K562 (cell line): ENCODE results near the gene CD52. TPM values are rescaled to one million over a fixed set of nuclear protein-coding genes. Genes with fewer than 3 reads are reported as not detected.

Experiments
- CHD4 ChIP-seq: fragments of 200-600 bp; sonication (generic); IDR thresholded peaks from 3 replicates; pipeline ENCODE4 v1.6.1; 2012; ENCODE audit warnings: low read depth, mild to moderate bottlenecking, mixed read lengths, low read length, inconsistent platforms; ENCODE audit not compliant: insufficient read depth, insufficient replicate concordance, poor library complexity, severe bottlenecking
- ELF1 ChIP-seq: fragments of 200-800 bp; sonication (Bioruptor generic); IDR thresholded peaks from 2 replicates; pipeline ENCODE4 v1.6.1; 2016; ENCODE audit warnings: missing genetic modification characterization, missing compliant biosample characterization
- FOXJ3 ChIP-seq: sonication (generic); formaldehyde crosslinking; IDR thresholded peaks from 2 replicates; pipeline ENCODE4 v1.4.0; 2020; ENCODE audit warnings: mild to moderate bottlenecking, missing genetic modification reagents
- FOXK1 ChIP-seq: sonication (generic); formaldehyde crosslinking; IDR thresholded peaks from 2 replicates; pipeline ENCODE4 v1.8.0; 2022; ENCODE audit warnings: missing genetic modification reagents, mild to moderate bottlenecking, borderline replicate concordance
- GATAD2A ChIP-seq: fragments of 450-650 bp; IDR thresholded peaks from 2 replicates; pipeline ENCODE4 v1.6.1; 2017
- HSF4 ChIP-seq: fragments of 250-450 bp; sonication (Bioruptor Pico); IDR thresholded peaks from 2 replicates; pipeline ENCODE4 v2.1.2; 2022; ENCODE audit warnings: mild to moderate bottlenecking, moderate library complexity, borderline replicate concordance
- KDM2B ChIP-seq: fragments of 250-450 bp; sonication (Bioruptor Pico); IDR thresholded peaks from 2 replicates; pipeline ENCODE4 v1.8.0; 2021; ENCODE audit warnings: mild to moderate bottlenecking, moderate library complexity
- PHTF2 ChIP-seq: fragments of 250-450 bp; sonication (Bioruptor Pico); IDR thresholded peaks from 2 replicates; pipeline ENCODE4 v1.5.0; 2021; ENCODE audit warnings: mild to moderate bottlenecking
- SLC30A9 ChIP-seq: fragments of 250-450 bp; sonication (Bioruptor Pico); IDR thresholded peaks from 2 replicates; pipeline ENCODE4 v1.8.0; 2022; ENCODE audit warnings: mild to moderate bottlenecking, moderate library complexity
- TAF7 ChIP-seq: fragments of 450-650 bp; IDR thresholded peaks from 2 replicates; pipeline ENCODE4 v1.6.1; 2016; ENCODE audit warnings: missing genetic modification characterization, missing compliant biosample characterization
- TCF3 ChIP-seq: sonication (generic); formaldehyde crosslinking; IDR thresholded peaks from 2 replicates; pipeline ENCODE4 v1.4.0; 2020; ENCODE audit warnings: mild to moderate bottlenecking, missing genetic modification reagents
- TCF7L2 ChIP-seq: fragments of 150-350 bp; IDR thresholded peaks from 2 replicates; pipeline ENCODE4 v1.6.1; 2016; ENCODE audit warnings: low read depth, mild to moderate bottlenecking, low read length, moderate library complexity
- ZC3H11A ChIP-seq: IDR thresholded peaks from 2 replicates; pipeline ENCODE4 v1.6.1; 2012; ENCODE audit warnings: low read depth, low read length, improper control_type of control experiment
- ZNF398 ChIP-seq: fragments of 250-450 bp; sonication (Bioruptor Pico); IDR thresholded peaks from 2 replicates; pipeline ENCODE4 v1.8.0; 2021; ENCODE audit warnings: moderate library complexity, mild to moderate bottlenecking, inconsistent platforms
- ZNF408 ChIP-seq: fragments of 250-450 bp; sonication (Bioruptor Pico); IDR thresholded peaks from 2 replicates; pipeline ENCODE4 v1.4.0; 2020; ENCODE audit warnings: low read depth, mild to moderate bottlenecking, moderate library complexity
- ZNF449 ChIP-seq: fragments of 250-450 bp; sonication (Bioruptor Pico); IDR thresholded peaks from 2 replicates; pipeline ENCODE4 v1.8.0; 2022; ENCODE audit warnings: moderate library complexity, mild to moderate bottlenecking, inconsistent platforms
- polyA plus RNA-seq, 8 experiments: library from polyadenylated mRNA; depleted of rRNA in 4 of 8; stranded (reverse) in 5 of 8; unstranded in 3 of 8; fragments of >200 nt; fragmentation: Nextera tagmentation in 2 of 8; fragmentation: Illumina TruSeq in 1 of 8; extraction: Ambion mirVana in 2 of 8; extraction: Trizol in 1 of 8; gene quantifications; 2 replicates each; pipeline versions ENCODE4 v1.2.1 to v1.2.3, GENCODE V29; 2011 to 2014; ENCODE audit warnings: inconsistent platforms in 1 of 8, missing spikeins in 1 of 8
- total RNA-seq, 7 experiments: library from RNA; depleted of rRNA in 6 of 7; stranded (reverse); fragments of >200 nt in 6 of 7; fragmentation: Illumina TruSeq in 2 of 7; extraction: Trizol in 2 of 7; gene quantifications; 2 replicates each; pipeline versions ENCODE4 v1.2.1 to v1.2.3, GENCODE V29; 2011 to 2021; ENCODE audit warnings: low replicate concordance in 1 of 7
- TF ChIP-seq, protein P1 (sequence below): fragments of 450-650 bp; formaldehyde crosslinking; IDR thresholded peaks from 2 replicates; pipeline ENCODE4 v1.4.0; 2020; ENCODE audit warnings: mild to moderate bottlenecking, moderate library complexity

The CD52 gene
- total and polyA plus RNA-seq, 9 of the 15 experiments (the other 6 are each of a cell fraction or from before 2014, with no cell fraction given), result 34.9 to 488 (median 173) TPM

- TF ChIP-seq CHD4 (no peak), FOXJ3 (peak; percentile 83), TAF7 (tag) (no peak), ZNF398 (CRISPR knock-in tag) (no peak), FOXK1 (CRISPR knock-in tag) (no peak), TCF7L2 (no peak), ZNF449 (no peak), ZC3H11A (no peak), GATAD2A (no peak), PHTF2 (CRISPR knock-in tag) (no peak), SLC30A9 (no peak), KDM2B (CRISPR knock-in tag) (no peak), ELF1 (tag) (no peak; the same call in 1 of the 2 replicates), ZNF408 (CRISPR knock-in tag) (no peak), HSF4 (CRISPR knock-in tag) (0 out of 2 replicates have a peak, but pooled peaks have one; percentile 35), TCF3 (no peak)
- TF ChIP-seq, protein P1, sequence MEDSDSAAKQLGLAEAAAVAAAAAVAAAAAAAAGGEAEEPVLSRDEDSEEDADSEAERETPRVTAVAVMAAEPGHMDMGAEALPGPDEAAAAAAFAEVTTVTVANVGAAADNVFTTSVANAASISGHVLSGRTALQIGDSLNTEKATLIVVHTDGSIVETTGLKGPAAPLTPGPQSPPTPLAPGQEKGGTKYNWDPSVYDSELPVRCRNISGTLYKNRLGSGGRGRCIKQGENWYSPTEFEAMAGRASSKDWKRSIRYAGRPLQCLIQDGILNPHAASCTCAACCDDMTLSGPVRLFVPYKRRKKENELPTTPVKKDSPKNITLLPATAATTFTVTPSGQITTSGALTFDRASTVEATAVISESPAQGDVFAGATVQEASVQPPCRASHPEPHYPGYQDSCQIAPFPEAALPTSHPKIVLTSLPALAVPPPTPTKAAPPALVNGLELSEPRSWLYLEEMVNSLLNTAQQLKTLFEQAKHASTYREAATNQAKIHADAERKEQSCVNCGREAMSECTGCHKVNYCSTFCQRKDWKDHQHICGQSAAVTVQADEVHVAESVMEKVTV (CRISPR knock-in tag), result no peak
Observed at GRCh38 chr1:26306290-26307229, 11.2 kb upstream of the CD52 start, which contains the start of gene UBXN11 (continued).
